T-helper 2 cell treated with Interferon-gamma antibody and Interleukin-4, amounts not matched to agents 100 ng/mL and 5 ng/mL, for 36 hours (primary cell): ENCODE data around the gene MED13. TPM values are rescaled to one million over a fixed set of nuclear protein-coding genes. Genes with fewer than 3 reads are reported as not detected.
"Not testable (repeated sequence)": the region's sequence is repeated elsewhere in the genome, so short reads cannot be mapped to it uniquely, and the experiment has no call there.

Experiments
- intact Hi-C: fragments of 100-400 bp; cut with micrococcal nuclease; formaldehyde crosslinking; loops from one replicate; pipeline ENCODE4 v1.15.1; 2023
- total RNA-seq: library from RNA; stranded (reverse); gene quantifications from 2 replicates; pipeline ENCODE4 v1.2.3, GENCODE V29; 2022

MED13 gene
- total RNA-seq, 1 donor from 2014 or later: 60.7 TPM

GRCh38 chr17:61927208-61928100 lies 137.6 kb downstream of the MED13 start, which contains the start of gene INTS2:
Gene INTS2 (minus strand): TSS chr17:61927982. CDS start chr17:61926644, 1,338 bp downstream.
- intact Hi-C loops: loop anchor here (1.0 kb wide), 2 partner anchors 64 to 137 kb away; partner anchors contain the start of gene BRIP1

- intact Hi-C loops: loop anchor here (1.0 kb wide), 2 partner anchors 64 to 137 kb away; partner anchors contain the start of gene BRIP1
Observed at GRCh38 chr17:61926826-61927207, 138.3 kb downstream of the MED13 start.

GRCh38 chr17:61915162-61915561 lies 149.9 kb downstream of the MED13 start:
- intact Hi-C loops: not testable (repeated sequence)

- intact Hi-C loops: no loop called here
Observed at GRCh38 chr17:61908292-61909037, 156.6 kb downstream of the MED13 start.

- intact Hi-C loops: no loop called here
Observed at GRCh38 chr17:61907361-61907760, 157.7 kb downstream of the MED13 start.

GRCh38 chr17:61904094-61904710 lies 160.9 kb downstream of the MED13 start:
- intact Hi-C loops: no loop called here

- intact Hi-C loops: no loop called here
Observed at GRCh38 chr17:61903251-61903650, 161.8 kb downstream of the MED13 start.

GRCh38 chr17:61897548-61898180 lies 167.4 kb downstream of the MED13 start:
- intact Hi-C loops: no loop called here

- intact Hi-C loops: no loop called here
Observed at GRCh38 chr17:61895391-61895790, 169.7 kb downstream of the MED13 start.

GRCh38 chr17:61894310-61894709 lies 170.8 kb downstream of the MED13 start:
- intact Hi-C loops: not testable (repeated sequence)

Other genes with a start within 250 kb of the MED13 start
- 22.2 and 25.7 TPM in 2 replicates for gene BRIP1, start 201.8 kb downstream of the MED13 start, total RNA-seq
- gene INTS2, start 137.3 kb downstream of the MED13 start, total RNA-seq: 25.7 and 26.9 TPM in 2 replicates